H1 (cell line): Measurements from ENCODE around the gene MBTPS1. TPM values are rescaled to one million over a fixed set of nuclear protein-coding genes. Genes with fewer than 3 reads are reported as not detected.

Experiments
- CTCF ChIA-PET: fragments of 300-600 bp; sonication (Branson Sonifier 250); formaldehyde crosslinking; loops from one replicate; lab custom pipeline; 2021; ENCODE audit not compliant: partially characterized antibody; lab: Charles Lee
- POLR2A ChIA-PET: fragments of 300-600 bp; sonication (Branson Sonifier 250); formaldehyde crosslinking; loops from one replicate; lab custom pipeline; 2021; ENCODE audit warnings: inconsistent platforms; ENCODE audit not compliant: partially characterized antibody; lab: Charles Lee
- DNase-seq, 2 experiments: peaks; one replicate each; pipeline versions ENCODE4 v3.0.0 to v3.0.0-alpha.2; 2010 to 2022; ENCODE audit warnings: low spot score in 2 of 2, low read depth in 1 of 2, mixed read lengths in 1 of 2
- FAIRE-seq: peaks from 2 replicates; lab custom pipeline; 2011; peaks lifted over from hg19 to GRCh38; lab: Jason Lieb, UNC
- H2AFZ ChIP-seq: 2 replicates; pipeline ENCODE4 v1.8.1; 2012; ENCODE audit warnings: low read length, inconsistent platforms
- H2AK5ac ChIP-seq: 2 replicates; pipeline ENCODE4 v1.6.1; 2013; ENCODE audit warnings: low read depth, low read length
- H2BK120ac ChIP-seq: replicated peaks from 2 replicates; pipeline ENCODE3; 2013; ENCODE audit warnings: low read depth, low read length, inconsistent platforms
- H2BK12ac ChIP-seq: 2 replicates; pipeline ENCODE4 v1.6.1; 2013; ENCODE audit warnings: low read depth, low read length
- H2BK15ac ChIP-seq: 2 replicates; pipeline ENCODE4 v1.6.1; 2013; ENCODE audit warnings: low read length
- H2BK20ac ChIP-seq: 2 replicates; pipeline ENCODE4 v1.6.1; 2013; ENCODE audit warnings: low read length
- H2BK5ac ChIP-seq: 2 replicates; pipeline ENCODE4 v1.6.1; 2013; ENCODE audit warnings: low read depth, low read length
- H3K14ac ChIP-seq: 2 replicates; pipeline ENCODE4 v1.6.1; 2013; ENCODE audit warnings: inconsistent platforms; ENCODE audit not compliant: insufficient read length
- H3K18ac ChIP-seq: 2 replicates; pipeline ENCODE4 v1.6.1; 2013; ENCODE audit warnings: low read length; ENCODE audit errors: extremely low read depth
- H3K23ac ChIP-seq: 2 replicates; pipeline ENCODE4 v1.6.1; 2013; ENCODE audit warnings: inconsistent platforms; ENCODE audit not compliant: insufficient read length
- H3K23me2 ChIP-seq: 2 replicates; pipeline ENCODE4 v1.6.1; 2013; ENCODE audit warnings: low read depth, low read length
- H3K27ac ChIP-seq: 2 replicates; pipeline ENCODE4 v1.6.1; 2011; ENCODE audit warnings: low read depth, low read length, inconsistent platforms
- H3K27me3 ChIP-seq, 4 experiments: replicated peaks in 1 of 4; 1 replicate in 1 of 4; 2 replicates in 3 of 4; pipeline versions ENCODE4 v1.6.1 to v1.8.1; 2011 to 2013; ENCODE audit warnings: low read length in 3 of 4, mild to moderate bottlenecking in 3 of 4, inconsistent platforms in 2 of 4, mixed read lengths in 2 of 4, moderate library complexity in 1 of 4; ENCODE audit not compliant: control insufficient read depth in 3 of 4, insufficient read depth in 3 of 4; ENCODE audit errors: extremely low read depth in 1 of 4
- H3K36me3 ChIP-seq, 4 experiments: 2 replicates each; pipeline versions ENCODE4 v1.6.1 to v1.8.1; 2011 to 2013; ENCODE audit warnings: mild to moderate bottlenecking in 4 of 4, low read length in 3 of 4, moderate library complexity in 2 of 4, control low read depth in 1 of 4, inconsistent platforms in 1 of 4; ENCODE audit not compliant: insufficient read depth in 4 of 4, control insufficient read depth in 2 of 4
- H3K4ac ChIP-seq: replicated peaks from 2 replicates; pipeline ENCODE3; 2013; ENCODE audit warnings: low read length, low read depth, mixed read lengths, inconsistent platforms; ENCODE audit not compliant: insufficient read length
- H3K4me1 ChIP-seq, 4 experiments: replicated peaks in 1 of 4; 1 replicate in 1 of 4; 2 replicates in 3 of 4; pipeline versions ENCODE4 v1.6.1 to v1.8.1; 2011 to 2013; ENCODE audit warnings: low read length in 3 of 4, inconsistent platforms in 2 of 4, mixed read lengths in 1 of 4; ENCODE audit not compliant: insufficient read depth in 4 of 4, control insufficient read depth in 3 of 4
- H3K4me2 ChIP-seq, 2 experiments: 2 replicates each; pipeline versions ENCODE4 v1.6.1 to v1.8.1; 2011 to 2013; ENCODE audit warnings: low read depth in 2 of 2, low read length in 2 of 2, control low read depth in 1 of 2, inconsistent platforms in 1 of 2, mild to moderate bottlenecking in 1 of 2; ENCODE audit not compliant: insufficient read depth in 1 of 2
- H3K4me3 ChIP-seq, 4 experiments: fragments of 200-600, 300-600 bp in 1 of 4; sonication (generic), shearing (Covaris generic), sonication (Bioruptor Twin) in 1 of 4; 2 replicates each; pipeline versions ENCODE4 v1.5.1 to v1.8.1; 2011 to 2016; ENCODE audit warnings: low read length in 4 of 4, low read depth in 3 of 4, control low read depth in 2 of 4, inconsistent platforms in 2 of 4, mild to moderate bottlenecking in 2 of 4, mixed read lengths in 1 of 4, moderate library complexity in 1 of 4; ENCODE audit not compliant: insufficient read depth in 2 of 4; ENCODE audit errors: extremely low read depth in 1 of 4
- H3K56ac ChIP-seq: replicated peaks from 2 replicates; pipeline ENCODE3; 2013; ENCODE audit warnings: low read depth, mild to moderate bottlenecking, mixed read lengths, low read length, inconsistent platforms; ENCODE audit not compliant: insufficient read length
- H3K79me1 ChIP-seq: 2 replicates; pipeline ENCODE4 v1.6.1; 2013; ENCODE audit warnings: low read depth, low read length, control low read depth
- H3K79me2 ChIP-seq, 2 experiments: 2 replicates each; pipeline versions ENCODE4 v1.6.1 to v1.8.1; 2012 to 2013; ENCODE audit warnings: low read length in 2 of 2, mild to moderate bottlenecking in 2 of 2, inconsistent platforms in 1 of 2; ENCODE audit not compliant: insufficient read depth in 2 of 2, control insufficient read depth in 1 of 2
- H3K9ac ChIP-seq, 4 experiments: replicated peaks in 1 of 4; 1 replicate in 1 of 4; 2 replicates in 3 of 4; pipeline versions ENCODE4 v1.6.1 to v1.8.1; 2011 to 2013; ENCODE audit warnings: low read depth in 3 of 4, low read length in 3 of 4, control low read depth in 2 of 4, mild to moderate bottlenecking in 2 of 4, moderate library complexity in 2 of 4, inconsistent platforms in 1 of 4; ENCODE audit errors: extremely low read depth in 1 of 4
- H3K9me3 ChIP-seq, 2 experiments: 2 replicates each; pipeline versions ENCODE4 v1.6.1 to v1.8.1; 2012 to 2013; ENCODE audit warnings: mild to moderate bottlenecking in 2 of 2, moderate library complexity in 2 of 2, control low read depth in 1 of 2, inconsistent platforms in 1 of 2, low read depth in 1 of 2, low read length in 1 of 2, mixed read lengths in 1 of 2; ENCODE audit not compliant: insufficient read depth in 2 of 2
- H4K20me1 ChIP-seq, 2 experiments: replicated peaks in 1 of 2; 2 replicates each; pipeline versions ENCODE3 to v1.8.1; 2011 to 2013; ENCODE audit warnings: inconsistent platforms in 2 of 2, low read length in 2 of 2, mild to moderate bottlenecking in 1 of 2; ENCODE audit not compliant: insufficient read depth in 2 of 2, control insufficient read depth in 1 of 2
- H4K5ac ChIP-seq: 2 replicates; pipeline ENCODE4 v1.6.1; 2013; ENCODE audit warnings: low read length, low read depth, mixed read lengths, inconsistent platforms; ENCODE audit not compliant: insufficient read length
- H4K8ac ChIP-seq: 2 replicates; pipeline ENCODE4 v1.8.0; 2013; ENCODE audit warnings: mild to moderate bottlenecking, moderate library complexity, low read length, inconsistent platforms; ENCODE audit not compliant: insufficient read depth; ENCODE audit errors: extremely low read depth
- H4K91ac ChIP-seq: replicated peaks from 2 replicates; pipeline ENCODE3; 2013; ENCODE audit warnings: low read length, mixed read lengths, inconsistent platforms; ENCODE audit not compliant: insufficient read length
- ASH2L ChIP-seq: fragments of 200-600, 300-600 bp; sonication (generic); IDR thresholded peaks from one replicate; pipeline ENCODE4 v1.7.1; 2017; ENCODE audit warnings: low read length
- CBX8 ChIP-seq: fragments of 300-800, 300-1000 bp; sonication (generic); IDR thresholded peaks from 2 replicates; pipeline ENCODE4 v1.7.1; 2016; ENCODE audit warnings: low read depth, low read length, borderline replicate concordance
- CEBPB ChIP-seq: IDR thresholded peaks from 2 replicates; pipeline ENCODE4 v1.6.1; 2012; ENCODE audit warnings: low read depth, low read length
- CHD1 ChIP-seq: IDR thresholded peaks from 2 replicates; pipeline ENCODE4 v1.6.1; 2012; ENCODE audit warnings: low read depth, low read length, improper control_type of control experiment
- CREB1 ChIP-seq: IDR thresholded peaks from 2 replicates; pipeline ENCODE4 v1.6.1; 2012; ENCODE audit warnings: inconsistent platforms
- FOSL1 ChIP-seq: IDR thresholded peaks from 2 replicates; pipeline ENCODE4 v1.6.1; 2011; ENCODE audit warnings: mild to moderate bottlenecking, low read depth, low read length, moderate library complexity; ENCODE audit not compliant: insufficient read depth
- HDAC2 ChIP-seq, 2 experiments: fragments of 300-600 bp in 1 of 2; sonication (generic) in 1 of 2; IDR thresholded peaks; 2 replicates each; pipeline ENCODE4 v1.6.1; 2011 to 2012; ENCODE audit warnings: low read depth in 2 of 2, low read length in 2 of 2, mild to moderate bottlenecking in 2 of 2, moderate library complexity in 2 of 2, borderline replicate concordance in 1 of 2, inconsistent platforms in 1 of 2
- TAF7 ChIP-seq: optimal IDR thresholded peaks from 2 replicates; pipeline ENCODE3; 2011; ENCODE audit warnings: low read depth, mild to moderate bottlenecking, inconsistent platforms, low read length, moderate library complexity, borderline replicate concordance
- TEAD4 ChIP-seq: IDR thresholded peaks from 2 replicates; pipeline ENCODE4 v1.6.1; 2012; ENCODE audit warnings: low read depth, low read length, inconsistent platforms, mixed read lengths
- WGBS, 2 experiments: shearing (Covaris generic) in 1 of 2; methylation state at CpG; one replicate each; pipeline versions ENCODE4 v1.1.6 to v1.1.7; 2013 to 2015; ENCODE audit warnings: low lambda C conversion rate in 2 of 2, mixed read lengths in 2 of 2, inconsistent platforms in 1 of 2, low coverage in 1 of 2, missing lambda C conversion rate in 1 of 2; ENCODE audit not compliant: insufficient replicate concordance in 2 of 2, insufficient coverage in 1 of 2, insufficient read length in 1 of 2; ENCODE audit errors: extremely low coverage in 1 of 2, missing lambda C conversion rate in 1 of 2; 5-methylcytosine and 5-hydroxymethylcytosine counted together
- polyA plus RNA-seq, 7 experiments: library from polyadenylated mRNA; depleted of rRNA in 3 of 7; stranded (reverse) in 5 of 7; unstranded in 2 of 7; fragments of >200 nt in 5 of 7; fragments of 200-250 nt in 2 of 7; gene quantifications; 1 replicate in 5 of 7; 2 replicates in 1 of 7; 4 replicates in 1 of 7; pipeline versions ENCODE4 v1.2.1 to v1.2.3, GENCODE V29; 2011 to 2013; ENCODE audit warnings: missing spikeins in 2 of 7, mixed read lengths in 2 of 7
- total RNA-seq: library from RNA; stranded (reverse); fragmentation: NEBNext Ultra II Directional; extraction: Animal tissue kit (Norgen Biotek cat#: 25700); gene quantifications from 2 replicates; pipeline ENCODE4 v1.2.1, GENCODE V29; 2021
- TF ChIP-seq, protein P1 (sequence below), 3 experiments: IDR thresholded peaks; 1 replicate in 2 of 3; 2 replicates in 1 of 3; pipeline versions ENCODE4 v1.5.1 to v1.6.1; 2011; ENCODE audit warnings: low read length in 3 of 3, mild to moderate bottlenecking in 3 of 3, inconsistent platforms in 2 of 3, low read depth in 1 of 3, moderate library complexity in 1 of 3; ENCODE audit not compliant: insufficient read depth in 1 of 3; ENCODE audit errors: control extremely low read depth in 1 of 3

The MBTPS1 gene
- total and polyA plus RNA-seq, 2 of the 8 experiments (the other 6 are each of a cell fraction or from before 2014, with no cell fraction given) = 30.6 to 53.3 TPM

DNA sequence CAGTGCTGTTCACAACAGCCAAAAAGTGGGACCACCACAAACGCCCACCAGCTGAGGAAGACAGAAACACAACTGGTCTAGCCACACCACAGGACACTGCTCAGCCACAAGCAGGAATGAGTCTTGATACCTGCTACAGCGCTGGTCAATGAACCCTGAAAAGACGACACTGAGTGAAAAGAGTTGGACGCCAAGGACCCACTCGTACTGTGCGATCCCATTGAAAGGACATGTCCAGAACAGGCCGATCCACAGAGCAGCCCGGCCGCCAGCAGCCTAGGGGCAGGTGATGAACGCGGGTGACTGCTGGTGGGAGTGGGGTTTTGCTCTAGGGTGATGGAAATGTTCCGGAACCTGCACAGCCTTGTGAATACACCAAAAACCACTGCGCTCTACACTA lies 63.5 kb downstream of the MBTPS1 start:
- Histone ChIP-seq H3K9ac (no peak overlapping the region), H3K14ac (no peak overlapping the region), H3K27me3 (no peaks in the 10 kb centered on the region), H3K79me1 (peaks cover 2% of the 10 kb centered on the region; the same call in 1 of the 2 replicates), H3K79me2 (no peaks in the 10 kb centered on the region), H4K91ac (no peak overlapping the region), H3K18ac (no peak overlapping the region), H3K9me3 (no peaks in the 10 kb centered on the region), H2AFZ (no peak overlapping the region), H4K5ac (no peak overlapping the region), H2AK5ac (no peak overlapping the region), H3K4me3 (no peak overlapping the region), H3K36me3 (peaks cover 0 to 32% (median 10%) of the 10 kb centered on the region in 4 experiments; a peak in 6 of 8 replicates), H2BK12ac (no peak overlapping the region), H2BK5ac (no peak overlapping the region), H3K4me2 (no peak overlapping the region), H2BK120ac (no peak overlapping the region), H3K4me1 (no peaks in the 10 kb centered on the region), H4K20me1 (peaks cover 1 to 8% of the 10 kb centered on the region in 2 experiments), H4K8ac (no peak overlapping the region), H3K27ac (no peak overlapping the region), H3K23me2 (no peaks in the 10 kb centered on the region), H2BK15ac (no peak overlapping the region), H3K56ac (no peak overlapping the region), H3K23ac (no peak overlapping the region), H3K4ac (no peak overlapping the region), H2BK20ac (no peak overlapping the region)
- POLR2A ChIA-PET = interaction anchor here (1.1 kb wide), 1 partner anchor 8 kb away, joined by 3 read pairs; no protein-coding TSS in a partner anchor
- CTCF ChIA-PET = interaction anchor here (1.6 to 21.4 kb wide), 5 partner anchors 8 to 94 kb away, joined by 5 to 366 read pairs (median 84); partner anchors contain the start of genes OSGIN1 and SLC38A8
- TF ChIP-seq CBX8 = no peak
- TF ChIP-seq CHD1 = no peak
- no peak for TF ChIP-seq ASH2L
- no peak for TF ChIP-seq CREB1
- no peak for TF ChIP-seq CEBPB
- TF ChIP-seq FOSL1 = no peak
- no peak for TF ChIP-seq TEAD4
- no peak for TF ChIP-seq TAF7
- no peak for TF ChIP-seq HDAC2 (IDR thresholded peaks at IDR 0.05; ENCODE audit: borderline replicate concordance in 1 of 2, low read depth in 2 of 2, low read length in 2 of 2)
- TF ChIP-seq, protein P1, sequence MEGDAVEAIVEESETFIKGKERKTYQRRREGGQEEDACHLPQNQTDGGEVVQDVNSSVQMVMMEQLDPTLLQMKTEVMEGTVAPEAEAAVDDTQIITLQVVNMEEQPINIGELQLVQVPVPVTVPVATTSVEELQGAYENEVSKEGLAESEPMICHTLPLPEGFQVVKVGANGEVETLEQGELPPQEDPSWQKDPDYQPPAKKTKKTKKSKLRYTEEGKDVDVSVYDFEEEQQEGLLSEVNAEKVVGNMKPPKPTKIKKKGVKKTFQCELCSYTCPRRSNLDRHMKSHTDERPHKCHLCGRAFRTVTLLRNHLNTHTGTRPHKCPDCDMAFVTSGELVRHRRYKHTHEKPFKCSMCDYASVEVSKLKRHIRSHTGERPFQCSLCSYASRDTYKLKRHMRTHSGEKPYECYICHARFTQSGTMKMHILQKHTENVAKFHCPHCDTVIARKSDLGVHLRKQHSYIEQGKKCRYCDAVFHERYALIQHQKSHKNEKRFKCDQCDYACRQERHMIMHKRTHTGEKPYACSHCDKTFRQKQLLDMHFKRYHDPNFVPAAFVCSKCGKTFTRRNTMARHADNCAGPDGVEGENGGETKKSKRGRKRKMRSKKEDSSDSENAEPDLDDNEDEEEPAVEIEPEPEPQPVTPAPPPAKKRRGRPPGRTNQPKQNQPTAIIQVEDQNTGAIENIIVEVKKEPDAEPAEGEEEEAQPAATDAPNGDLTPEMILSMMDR (IDR thresholded peaks at IDR 0.05; ENCODE audit: control extremely low read depth in 1 of 3, insufficient read depth in 1 of 3, low read depth in 1 of 3, low read length in 3 of 3) = no peak
- DNase-seq (no peak), FAIRE-seq (no peak)
- 94% methylated on average over 13 of the region's 13 CpGs; no CpG with 5 or more reads in 1 of the 2 experiments for WGBS, 2 experiments
